ENCODE results near the gene PLG.
A peak's percentile ranks its signal among the peaks of the same experiment; 100 is the strongest.

PLG gene

GRCh38 chr6:160714731-160715316 lies 12.8 kb downstream of the PLG start:
- no peak overlapping the region for H3K27ac ChIP-seq
- TF ChIP-seq CTCF (conservative IDR thresholded peaks at IDR 0.05; ENCODE audit: low read depth): no peak
- ChIA-PET CTCF (no interaction called here), POLR2A (ENCODE audit: low non-redundant PET) (no interaction called here)
- DNase-seq (ENCODE audit: low spot score): no peak

- POLR2A ChIA-PET (ENCODE audit: low non-redundant PET): no interaction called here
- TF ChIP-seq CTCF (conservative IDR thresholded peaks at IDR 0.05; ENCODE audit: low read depth): 0 out of 2 replicates have a peak, but pooled peaks have one; percentile 11
- no peak overlapping the region for H3K27ac ChIP-seq
- peak; percentile 4 for DNase-seq (ENCODE audit: low spot score)
- CTCF ChIA-PET: no interaction called here
These were observed 28.9 kb downstream of the PLG start for GRCh38 chr6:160730911-160731310.

- ChIA-PET POLR2A (ENCODE audit: low non-redundant PET) (no interaction called here), CTCF (interaction anchor here (0.5 to 3.1 kb wide), 17 partner anchors 11 to 1373 kb away, joined by 3 to 13 read pairs (median 4); no protein-coding TSS in a partner anchor)
- TF ChIP-seq CTCF (conservative IDR thresholded peaks at IDR 0.05; ENCODE audit: low read depth): peak; percentile 70
- peak; percentile 56 for DNase-seq (ENCODE audit: low spot score)
- no peak overlapping the region for H3K27ac ChIP-seq
These were observed 31.1 kb downstream of the PLG start for GRCh38 chr6:160733050-160733646.

- CTCF ChIA-PET: interaction anchor here (0.6 to 3.1 kb wide), 2 partner anchors 190 to 639 kb away, joined by 5 to 13 read pairs; no protein-coding TSS in a partner anchor
- POLR2A ChIA-PET (ENCODE audit: low non-redundant PET): interaction anchor here (0.6 kb wide), 1 partner anchor 638 kb away, joined by 6 read pairs; no protein-coding TSS in a partner anchor
- H3K27ac ChIP-seq: no peak overlapping the region
- no peak for TF ChIP-seq CTCF (conservative IDR thresholded peaks at IDR 0.05; ENCODE audit: low read depth)
- DNase-seq (ENCODE audit: low spot score): no peak
These were observed 32.6 kb downstream of the PLG start for GRCh38 chr6:160734627-160735026.

GRCh38 chr6:160735523-160735922 lies 33.5 kb downstream of the PLG start:
- H3K27ac ChIP-seq: no peak overlapping the region
- no peak for TF ChIP-seq CTCF (conservative IDR thresholded peaks at IDR 0.05; ENCODE audit: low read depth)
- no peak for DNase-seq (ENCODE audit: low spot score)
- ChIA-PET CTCF (interaction anchor here (0.7 kb wide), 1 partner anchor 690 kb away, joined by 4 read pairs; no protein-coding TSS in a partner anchor), POLR2A (ENCODE audit: low non-redundant PET) (no interaction called here)

GRCh38 chr6:160737934-160738333 lies 35.9 kb downstream of the PLG start:
- ChIA-PET POLR2A (ENCODE audit: low non-redundant PET) (no interaction called here), CTCF (no interaction called here)
- no peak for TF ChIP-seq CTCF (conservative IDR thresholded peaks at IDR 0.05; ENCODE audit: low read depth)
- H3K27ac ChIP-seq: no peak overlapping the region
- peak; percentile 68 for DNase-seq (ENCODE audit: low spot score)

All from RWPE1 (cell line).